22Rv1 (cell line): ENCODE measurements around the gene TMEM121.
A peak's percentile ranks its signal among the peaks of the same experiment; 100 is the strongest.

Source experiments
- H3K27ac ChIP-seq: fragments of 450-650 bp; 2 replicates; pipeline ENCODE4 v1.5.1; 2017
- ZFX ChIP-seq: fragments of 450-650 bp; IDR thresholded peaks from 2 replicates; pipeline ENCODE4 v1.6.1; 2017; ENCODE audit warnings: antibody characterized with exemption, borderline replicate concordance
- TF ChIP-seq, protein P1 (sequence below): fragments of 450-650 bp; IDR thresholded peaks from 2 replicates; pipeline ENCODE4 v1.5.1; 2017; ENCODE audit warnings: mild to moderate bottlenecking

The TMEM121 gene

DNA sequence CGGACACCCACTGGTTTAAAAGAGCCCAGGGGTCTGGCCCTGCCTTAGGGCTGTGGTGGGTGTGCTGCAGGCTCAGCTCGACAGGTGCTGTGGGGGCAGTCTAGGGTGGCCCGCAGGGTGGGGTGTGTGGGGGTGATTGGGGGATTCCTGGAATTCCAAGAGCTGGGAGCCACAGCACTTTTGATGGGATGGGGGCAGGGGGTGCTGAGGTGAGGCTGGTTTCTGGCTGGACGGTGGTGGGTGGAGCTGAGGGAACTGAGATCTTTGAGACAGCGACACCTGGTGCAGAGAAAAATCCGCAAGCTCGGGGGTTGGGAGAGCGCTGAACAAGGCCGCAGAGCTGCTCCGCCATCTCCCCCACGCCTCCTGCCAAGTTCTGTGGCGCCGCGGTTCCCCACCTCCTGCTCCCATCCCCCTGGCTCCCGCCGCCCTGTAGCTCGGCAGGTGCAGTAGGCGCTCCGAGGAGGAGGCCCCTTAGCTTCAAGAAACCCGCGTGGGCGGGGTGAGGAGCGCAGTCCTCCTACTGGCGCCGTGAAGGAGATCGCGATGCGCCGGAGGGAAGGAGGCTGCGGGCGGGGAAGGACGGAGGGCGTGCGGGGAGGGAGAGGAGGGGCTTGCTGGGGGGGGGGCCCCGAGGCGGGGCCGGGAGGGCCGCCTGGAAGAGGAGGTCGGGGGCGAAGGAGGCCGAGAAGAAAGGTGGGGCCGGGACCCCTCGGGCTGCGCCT is 36.7 kb upstream of the TMEM121 start:
- H3K27ac ChIP-seq: peak overlapping the region; percentile 100
- TF ChIP-seq, protein P1, sequence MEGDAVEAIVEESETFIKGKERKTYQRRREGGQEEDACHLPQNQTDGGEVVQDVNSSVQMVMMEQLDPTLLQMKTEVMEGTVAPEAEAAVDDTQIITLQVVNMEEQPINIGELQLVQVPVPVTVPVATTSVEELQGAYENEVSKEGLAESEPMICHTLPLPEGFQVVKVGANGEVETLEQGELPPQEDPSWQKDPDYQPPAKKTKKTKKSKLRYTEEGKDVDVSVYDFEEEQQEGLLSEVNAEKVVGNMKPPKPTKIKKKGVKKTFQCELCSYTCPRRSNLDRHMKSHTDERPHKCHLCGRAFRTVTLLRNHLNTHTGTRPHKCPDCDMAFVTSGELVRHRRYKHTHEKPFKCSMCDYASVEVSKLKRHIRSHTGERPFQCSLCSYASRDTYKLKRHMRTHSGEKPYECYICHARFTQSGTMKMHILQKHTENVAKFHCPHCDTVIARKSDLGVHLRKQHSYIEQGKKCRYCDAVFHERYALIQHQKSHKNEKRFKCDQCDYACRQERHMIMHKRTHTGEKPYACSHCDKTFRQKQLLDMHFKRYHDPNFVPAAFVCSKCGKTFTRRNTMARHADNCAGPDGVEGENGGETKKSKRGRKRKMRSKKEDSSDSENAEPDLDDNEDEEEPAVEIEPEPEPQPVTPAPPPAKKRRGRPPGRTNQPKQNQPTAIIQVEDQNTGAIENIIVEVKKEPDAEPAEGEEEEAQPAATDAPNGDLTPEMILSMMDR: peak; percentile 56
- no peak for TF ChIP-seq ZFX

DNA sequence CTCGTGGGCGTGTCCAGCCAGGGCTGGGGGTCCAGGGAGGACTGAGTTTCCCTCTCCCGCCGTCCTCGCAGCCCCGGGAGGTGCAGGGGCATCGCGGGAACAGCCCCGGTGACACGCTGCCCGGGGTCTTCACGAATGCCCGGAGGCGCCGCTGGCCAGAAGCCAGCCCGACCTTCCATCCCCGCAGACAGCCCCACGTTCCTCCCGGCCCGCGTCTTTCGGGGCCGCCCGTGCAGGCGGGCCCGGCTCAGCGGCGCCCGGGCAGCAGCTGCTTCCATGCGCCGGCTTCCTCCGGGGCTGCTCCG is 36.2 kb upstream of the TMEM121 start:
- no peak for TF ChIP-seq ZFX
- TF ChIP-seq, protein P1: no peak
- peak overlapping the region; percentile 100 for H3K27ac ChIP-seq

DNA sequence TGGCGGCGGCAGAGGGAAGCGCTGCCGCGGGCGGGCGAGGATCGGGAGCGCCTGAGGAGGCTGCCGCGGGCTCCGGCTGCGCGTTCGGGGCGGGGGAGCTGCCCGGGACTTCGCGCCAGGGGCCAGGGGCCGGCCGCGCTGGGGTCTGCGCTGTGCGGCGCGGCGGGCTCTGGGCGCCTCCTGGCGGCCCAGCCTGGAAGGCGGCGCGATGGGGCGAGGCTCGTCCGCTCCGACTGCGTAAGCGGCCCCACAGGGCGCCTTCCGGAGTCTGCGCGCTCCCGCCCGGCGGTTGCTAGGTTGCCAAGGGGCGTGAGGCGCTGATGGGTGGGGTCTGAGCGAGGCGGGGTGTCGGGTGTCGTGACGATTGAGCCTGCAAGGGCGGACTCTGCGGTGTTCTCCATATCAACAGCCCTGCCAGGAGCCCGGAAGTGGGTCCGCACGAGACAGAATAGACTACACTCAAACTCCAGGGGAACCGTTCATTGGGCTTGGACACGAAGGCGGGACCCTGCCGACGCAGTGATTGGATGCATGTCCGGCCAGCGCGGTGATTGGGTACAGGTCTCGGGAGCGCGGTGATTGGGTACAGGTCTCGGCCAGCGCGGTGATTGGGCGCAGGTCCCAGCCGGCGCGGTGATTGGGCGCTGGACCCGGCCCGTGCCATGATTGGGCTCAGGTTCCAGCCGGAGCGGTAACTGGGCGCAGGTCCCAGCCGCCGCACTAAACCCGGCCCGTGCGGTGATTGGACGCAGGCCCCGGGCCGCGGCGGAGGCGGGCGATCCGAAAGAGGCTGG is 35.6 kb upstream of the TMEM121 start, which contains the start of gene TEDC1:
Gene TEDC1 (plus strand): TSS at position 675 of the 794 bp plus-strand sequence. CDS start 130 bp downstream, outside the sequence.
- peak within 1 kb of the TSS; percentile 100 for H3K27ac ChIP-seq
- TF ChIP-seq, protein P1: peak; percentile 96
- no peak for TF ChIP-seq ZFX

DNA sequence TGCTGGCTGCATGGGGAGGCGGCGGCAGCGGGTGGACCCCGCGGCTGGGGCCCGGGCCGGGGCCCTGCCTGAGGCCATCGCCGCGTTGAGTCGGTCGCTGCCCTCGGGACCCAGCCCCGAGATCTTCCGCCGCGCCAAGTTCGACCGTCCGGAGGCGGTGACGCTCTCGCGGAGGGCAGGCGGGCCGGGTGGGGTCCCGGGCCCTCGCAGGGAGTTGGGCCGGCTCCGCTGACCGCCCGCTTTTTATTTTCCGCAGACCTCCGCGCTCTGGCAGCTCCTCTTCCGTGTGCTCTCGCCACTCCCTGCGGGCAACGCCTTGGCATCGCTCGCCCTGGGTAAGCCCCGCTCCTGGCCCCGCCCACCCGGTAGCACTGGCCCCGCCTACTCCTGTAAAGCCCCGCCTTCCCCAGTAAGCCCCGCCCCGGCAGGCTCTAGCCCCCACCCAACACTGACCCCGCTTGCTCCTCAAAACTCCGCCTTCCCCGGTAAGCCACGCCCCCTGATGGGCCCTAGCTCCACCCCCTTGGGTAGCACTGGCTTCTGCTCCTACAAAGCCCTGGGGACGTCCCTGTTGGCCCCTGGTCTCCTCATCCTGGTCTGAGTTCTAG is 34.9 kb upstream of the TMEM121 start:
- H3K27ac ChIP-seq: peak overlapping the region; percentile 100

DNA sequence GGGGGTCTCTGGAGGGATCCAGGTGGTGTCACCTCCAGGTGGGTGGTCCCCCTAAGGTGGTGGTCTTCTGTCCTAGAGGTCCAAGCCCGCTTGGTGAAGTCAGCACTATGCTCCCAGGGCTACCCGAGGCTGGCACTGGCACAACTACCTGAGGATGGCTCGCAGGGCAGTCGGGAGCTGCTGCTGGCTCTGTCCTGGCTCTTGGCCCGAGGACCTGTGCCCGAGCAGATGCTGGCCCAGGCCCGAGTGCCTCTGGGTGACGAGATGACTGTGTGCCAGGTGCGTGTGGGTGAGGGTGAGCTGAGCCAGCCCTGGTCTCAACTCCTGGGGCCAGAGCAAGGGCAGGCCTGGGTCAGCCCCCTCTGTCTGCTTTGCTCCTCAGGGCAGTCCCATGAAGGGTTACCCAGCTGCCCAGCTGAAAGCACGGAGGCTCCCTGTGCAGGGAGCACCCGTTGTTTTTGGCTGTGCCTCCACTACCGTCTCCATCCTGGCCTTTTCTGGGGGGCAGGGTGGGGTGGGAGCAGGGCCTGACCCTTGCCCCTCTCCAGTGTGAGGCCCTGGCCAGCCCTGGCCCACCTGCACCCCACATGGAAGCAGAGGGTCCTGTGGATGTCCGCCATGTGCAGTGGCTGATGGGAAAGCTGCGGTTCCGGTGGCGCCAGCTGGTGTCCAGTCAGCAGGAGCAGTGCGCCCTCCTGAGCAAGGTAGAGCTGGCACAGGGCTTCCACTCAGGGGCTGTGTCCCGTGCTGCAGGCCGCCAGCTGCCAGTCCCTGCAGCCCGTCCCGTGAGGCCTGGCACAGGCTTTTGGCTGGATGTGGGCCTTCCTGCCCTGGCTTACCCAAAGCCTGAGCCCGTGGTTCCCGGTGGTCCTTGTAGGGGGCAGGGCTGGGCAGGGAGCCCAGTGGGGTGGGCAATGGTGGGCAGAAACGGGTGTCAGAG is 34.1 kb upstream of the TMEM121 start:
- TF ChIP-seq ZFX: no peak
- TF ChIP-seq, protein P1: no peak
- H3K27ac ChIP-seq: peak overlapping the region; percentile 100

More for the DNA sequence above, 34.9 kb upstream of the TMEM121 start:
- TF ChIP-seq, protein P1: no peak
- TF ChIP-seq ZFX: no peak

DNA sequence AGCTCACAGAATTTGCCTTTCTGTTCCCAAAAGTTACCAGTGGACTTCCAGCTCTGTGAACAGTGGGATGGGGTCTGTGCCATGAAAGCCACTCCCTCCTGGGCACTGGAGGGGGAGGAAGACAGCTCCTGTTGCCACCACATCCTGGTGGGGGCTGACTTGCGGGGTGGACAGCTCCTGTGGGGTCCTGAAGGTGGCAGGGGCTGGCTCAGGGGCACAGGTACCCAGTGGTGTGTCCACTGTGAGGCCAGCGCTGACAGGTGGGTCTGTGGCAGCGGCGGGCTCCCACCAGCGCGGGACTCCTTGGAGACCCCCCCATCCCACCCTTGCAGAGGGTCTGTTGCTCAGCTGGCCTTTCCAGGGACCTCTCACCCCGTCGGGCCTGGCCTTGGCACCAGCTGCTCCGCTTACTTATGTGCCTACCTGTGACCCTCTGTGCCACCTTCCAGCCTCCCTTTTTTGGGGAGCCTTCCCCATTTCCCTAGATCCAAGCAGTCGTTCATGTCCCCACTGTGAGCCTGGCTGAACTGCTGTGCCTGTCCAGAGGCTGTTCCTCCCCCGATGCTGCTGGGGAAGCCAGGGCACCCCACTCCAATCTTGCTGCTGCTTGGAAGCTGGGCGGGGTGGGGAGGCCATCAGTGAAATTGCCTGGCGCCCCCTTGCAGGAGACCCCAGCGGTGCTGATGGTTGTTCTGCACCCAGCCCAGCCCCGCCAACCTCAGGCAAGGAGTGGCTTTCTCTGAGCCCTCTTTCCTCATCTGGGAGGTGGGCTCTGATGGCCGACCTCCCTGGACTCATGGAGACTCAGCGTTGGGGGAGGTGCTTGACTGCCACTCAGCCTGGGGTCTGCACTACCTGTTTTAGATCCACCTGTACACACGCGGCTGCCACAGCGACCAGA is 33.2 kb upstream of the TMEM121 start:
- no peak overlapping the region for H3K27ac ChIP-seq
- no peak for TF ChIP-seq ZFX
- TF ChIP-seq, protein P1: no peak
